Stimulated activated CD8-positive, alpha-beta memory T cell treated with anti-CD3 and anti-CD28 coated beads, Interleukin-15, amount 100 ng/mL, for 24 hours (primary cell): ENCODE results near the gene FAM13A.

Source experiments
- DNase-seq: peaks from one replicate; pipeline ENCODE4 v3.0.0-alpha.2; 2020; ENCODE audit warnings: low read depth

Gene FAM13A

DNA sequence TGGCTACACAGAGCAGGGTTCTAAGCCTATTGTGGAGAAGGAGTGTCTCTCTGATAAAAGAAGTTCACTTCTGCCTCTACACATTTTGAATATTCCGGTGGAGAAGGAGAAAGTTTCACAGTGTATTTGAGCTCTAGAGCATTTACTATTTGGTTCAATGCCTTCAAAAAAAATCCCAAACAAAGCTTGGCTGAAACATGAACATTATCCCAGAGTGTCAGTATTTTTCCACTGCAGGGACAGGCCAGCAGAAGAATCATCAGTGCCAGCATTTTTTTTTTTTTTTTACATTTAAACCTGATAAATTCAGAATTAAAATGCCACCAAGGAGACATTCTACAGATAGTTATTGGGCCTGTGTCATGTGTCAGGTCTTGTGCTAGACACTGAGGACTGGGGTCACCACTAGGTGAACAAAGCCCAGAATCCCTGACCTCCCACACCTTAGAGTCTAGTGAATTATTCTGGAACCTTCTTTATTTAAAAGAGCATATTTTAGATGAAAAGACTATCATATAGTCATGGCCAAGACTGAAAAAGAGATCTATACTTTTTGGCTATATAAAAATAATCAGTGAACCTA lies 311.3 kb downstream of the FAM13A start:
- DNase-seq, result no peak

DNA sequence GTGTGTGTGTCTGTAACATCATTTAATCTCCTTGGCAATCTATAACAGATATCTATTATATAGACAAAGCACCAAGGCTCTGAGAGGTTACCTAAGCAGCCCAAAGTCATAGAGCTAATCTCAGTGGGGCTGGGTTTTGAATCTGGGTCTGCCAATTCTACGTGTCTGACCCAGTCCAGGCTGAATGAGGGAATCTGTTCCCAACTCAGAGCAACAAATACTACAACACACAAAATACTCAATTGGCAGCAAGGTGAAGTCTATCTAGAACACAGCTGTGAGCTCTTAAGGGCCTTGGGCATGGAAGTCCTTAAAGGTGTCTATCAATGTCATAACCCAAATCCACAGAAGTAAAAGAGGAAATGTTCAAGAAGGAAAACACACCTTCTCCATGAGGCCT lies 311.8 kb downstream of the FAM13A start:
- no peak for DNase-seq

DNA sequence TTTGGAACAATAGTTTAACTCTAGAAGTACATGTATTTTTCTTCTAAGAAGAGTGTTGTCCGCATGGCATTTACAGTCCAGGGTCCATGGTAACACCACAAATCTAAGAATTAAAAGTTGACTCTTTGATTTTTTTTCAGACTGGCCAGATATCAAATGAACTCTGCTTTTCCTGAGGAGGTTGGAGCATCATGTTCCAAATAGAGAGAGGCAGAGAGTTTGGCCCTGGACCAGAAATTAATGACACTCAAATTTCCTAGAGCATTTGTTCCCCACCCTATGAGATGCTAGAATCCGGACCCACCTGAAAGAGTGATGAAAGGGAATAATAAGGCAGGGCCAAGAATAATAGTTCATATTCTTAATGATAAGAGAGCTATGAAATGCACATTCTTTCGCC lies 312.4 kb downstream of the FAM13A start:
- DNase-seq, result no peak

DNA sequence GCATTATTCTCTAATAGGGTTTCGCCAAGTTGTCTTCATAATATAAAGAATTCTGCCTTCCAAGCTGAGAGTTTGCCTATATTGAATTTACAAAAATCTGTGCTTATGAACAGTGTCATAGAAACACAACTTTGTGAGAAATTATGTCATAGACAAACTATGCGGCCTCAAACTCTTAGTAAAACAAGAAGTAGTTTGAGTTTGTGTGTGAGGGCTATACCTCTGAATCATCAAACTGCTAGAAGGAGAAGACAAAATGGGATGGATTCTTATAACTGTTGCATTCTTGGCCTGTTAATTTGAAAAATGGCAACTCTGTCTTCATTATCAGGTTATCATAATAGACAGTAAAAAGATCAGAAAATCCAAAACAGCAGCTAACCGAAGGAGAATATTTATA lies 313.3 kb downstream of the FAM13A start:
- DNase-seq, result no peak

DNA sequence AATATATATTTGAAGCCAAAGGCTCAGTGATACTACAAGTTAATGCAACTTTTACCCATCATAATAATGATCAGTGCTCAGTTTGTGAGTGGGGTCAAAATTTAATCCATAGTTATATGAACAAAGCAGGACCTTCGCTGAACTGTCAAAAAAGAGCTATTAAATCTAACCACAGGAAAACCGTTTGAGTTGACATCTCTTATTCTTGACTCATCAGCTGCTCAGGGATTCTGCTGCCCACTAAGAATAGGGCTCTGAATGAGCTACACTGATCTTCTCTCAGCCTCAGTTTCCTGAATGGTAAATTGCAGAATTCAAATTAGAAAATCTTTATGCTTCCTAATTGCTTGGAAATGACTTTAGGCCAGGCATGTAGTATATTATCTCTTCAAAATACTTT lies 314.4 kb downstream of the FAM13A start:
- DNase-seq, result no peak

DNA sequence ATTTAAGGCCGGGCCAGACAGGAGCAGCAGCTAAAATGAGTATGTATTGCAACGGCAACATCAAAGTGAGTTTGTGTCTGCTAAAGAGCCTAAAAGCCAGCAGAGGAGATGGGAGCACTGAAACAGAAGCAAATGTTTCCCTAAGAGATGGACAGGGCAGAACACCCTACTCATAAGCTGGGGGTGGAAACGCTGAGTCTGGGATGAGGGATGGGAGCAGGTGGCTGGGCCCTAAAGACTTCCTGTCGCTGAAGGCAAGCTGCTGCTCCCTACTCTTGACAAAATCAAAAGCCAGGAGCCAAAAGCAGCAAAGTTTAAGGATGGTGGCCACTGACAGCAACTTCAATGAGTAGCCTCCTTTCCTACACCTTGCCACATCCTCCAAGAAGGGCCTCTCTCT lies 318.8 kb downstream of the FAM13A start:
- no peak for DNase-seq

DNA sequence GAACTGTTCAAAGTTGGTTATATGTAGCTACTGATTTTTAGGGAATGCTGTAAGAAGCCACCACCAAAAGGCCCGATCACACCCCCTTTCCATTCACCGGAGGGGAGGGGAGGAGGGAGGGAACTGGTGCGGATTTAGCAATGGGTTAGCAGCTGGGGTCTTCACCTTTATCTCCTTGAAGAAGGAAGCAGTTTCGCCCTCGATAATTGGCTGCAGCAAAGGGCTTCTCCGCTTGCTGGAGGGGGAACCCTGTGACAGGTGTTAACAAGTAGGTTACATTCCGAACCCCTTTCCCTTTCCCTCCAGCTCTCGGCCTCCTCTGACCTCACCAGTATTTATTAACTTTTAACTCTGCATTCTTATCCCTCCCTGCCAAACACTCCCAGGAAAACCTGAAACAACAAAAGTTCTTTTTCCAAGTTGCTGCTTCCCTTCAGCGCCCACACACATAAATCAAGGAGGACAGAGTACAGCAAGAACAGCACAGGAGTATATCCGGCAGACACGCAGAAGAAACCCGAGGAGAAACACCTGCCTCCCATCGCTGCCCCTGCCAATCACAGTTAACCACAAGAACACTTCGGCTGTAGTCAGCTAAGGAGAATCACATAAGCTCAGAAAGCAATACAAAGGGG lies 319.6 kb downstream of the FAM13A start:
- DNase-seq, result no peak

DNA sequence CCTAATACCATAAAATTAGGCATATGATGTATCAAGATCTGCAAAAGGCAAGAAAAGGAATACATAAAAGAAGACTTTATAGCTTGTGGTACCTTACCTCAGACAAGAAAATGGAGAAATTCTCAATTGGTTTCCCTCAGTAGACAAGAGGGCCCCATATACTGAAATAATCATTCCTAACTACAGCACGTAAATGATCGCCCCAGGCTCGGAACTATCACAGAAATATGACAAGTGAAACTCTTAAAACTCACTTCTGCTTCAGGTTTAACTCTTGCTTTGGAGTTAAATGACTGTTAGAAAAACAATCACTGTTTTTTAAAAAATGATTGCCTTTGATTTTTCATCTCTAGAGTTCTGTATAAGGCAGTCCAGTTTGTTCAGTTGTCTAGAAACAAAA lies 320.7 kb downstream of the FAM13A start:
- no peak for DNase-seq

DNA sequence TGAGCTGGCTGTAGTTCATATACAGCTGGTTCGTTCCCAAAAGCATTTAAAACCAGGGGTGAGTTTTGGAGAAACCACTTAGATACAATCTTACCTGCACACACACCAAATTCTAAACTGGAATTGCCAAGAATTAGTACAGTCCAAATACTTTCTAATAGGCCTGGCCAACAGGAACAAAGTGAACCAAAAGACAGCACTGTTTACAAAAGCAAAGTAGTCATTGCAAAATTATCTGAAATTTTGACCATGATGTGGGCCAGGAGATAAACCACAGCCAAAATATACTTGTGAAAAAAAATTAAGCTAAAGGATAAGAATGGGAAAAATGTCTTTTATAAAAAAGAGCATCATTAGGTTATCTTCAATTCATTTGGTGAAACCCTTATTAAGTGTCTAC lies 321.4 kb downstream of the FAM13A start:
- DNase-seq, result no peak

DNA sequence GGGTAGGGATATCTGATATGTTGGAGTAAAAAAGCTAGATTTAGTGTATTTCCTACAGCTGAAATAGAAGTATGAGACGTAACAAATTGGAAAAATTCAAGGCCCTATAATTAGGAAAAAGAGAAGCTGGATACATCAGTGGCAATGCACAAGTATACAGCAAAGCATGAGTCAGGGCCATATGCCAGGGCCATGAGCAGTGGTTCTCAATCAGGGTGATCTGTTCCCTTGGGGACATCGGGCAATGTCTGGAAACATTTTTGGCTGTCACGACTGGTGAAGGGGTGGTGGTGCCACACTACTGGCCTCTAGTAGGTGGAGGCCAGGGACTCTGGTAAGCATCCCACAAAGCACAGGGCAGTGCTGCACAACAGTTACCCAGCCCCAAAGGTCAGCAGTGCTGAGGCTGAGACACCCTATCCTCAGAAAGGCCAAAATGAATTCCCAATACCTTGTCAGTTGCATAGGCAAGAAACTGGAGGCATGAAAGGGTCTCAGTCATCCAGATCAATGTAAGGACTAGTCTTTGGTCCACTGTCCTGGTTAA lies 322.5 kb downstream of the FAM13A start:
- no peak for DNase-seq

DNA sequence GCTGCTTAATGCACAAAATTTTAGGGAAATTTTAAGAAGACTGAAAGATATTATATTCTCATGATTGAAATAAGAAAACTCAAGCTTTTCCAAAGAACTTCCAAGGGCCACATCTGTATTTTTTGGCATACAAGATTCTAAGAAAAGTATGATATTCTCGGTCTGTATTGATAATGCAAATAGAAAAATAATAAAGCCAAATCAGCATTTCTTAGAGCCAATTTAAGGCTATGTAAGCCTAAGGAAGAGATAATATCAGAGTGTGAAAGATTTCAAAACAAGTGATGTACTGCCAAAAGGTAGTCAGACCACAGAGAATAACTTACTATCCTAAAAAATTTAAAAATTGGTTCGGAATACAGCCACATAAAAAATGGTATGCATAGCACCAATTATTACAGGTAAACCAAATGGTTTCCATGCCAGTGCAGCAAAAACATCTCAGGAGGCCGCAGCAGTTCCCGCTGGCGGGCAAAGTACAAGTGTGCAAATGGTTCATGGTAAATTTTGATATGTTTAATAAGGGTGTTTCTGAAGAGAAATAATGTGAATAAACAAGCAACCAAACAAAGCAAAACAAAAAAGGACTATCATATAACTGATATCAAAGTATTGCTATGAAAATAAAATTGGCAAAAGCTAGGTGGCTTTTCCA lies 324.1 kb downstream of the FAM13A start:
- no peak for DNase-seq

DNA sequence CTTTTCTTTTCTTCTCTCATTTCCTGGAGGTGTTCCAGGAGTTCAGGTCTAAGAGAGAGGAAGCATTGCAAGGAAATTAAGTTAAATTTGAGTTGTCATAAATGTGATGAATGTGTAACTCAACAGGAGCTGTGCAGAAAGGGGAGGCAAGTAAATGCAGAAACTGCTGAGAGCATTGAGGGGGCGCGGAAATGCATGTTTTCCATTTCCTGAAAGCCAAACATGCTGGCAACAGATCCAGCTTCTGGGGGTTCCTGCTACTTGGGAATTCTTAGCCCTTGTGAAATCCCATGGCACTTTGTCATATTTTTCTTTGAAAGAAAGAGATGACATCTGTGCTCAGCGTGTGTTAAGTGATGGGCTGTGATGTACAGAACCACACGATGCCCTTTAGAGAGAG lies 325.6 kb downstream of the FAM13A start:
- DNase-seq, result no peak

DNA sequence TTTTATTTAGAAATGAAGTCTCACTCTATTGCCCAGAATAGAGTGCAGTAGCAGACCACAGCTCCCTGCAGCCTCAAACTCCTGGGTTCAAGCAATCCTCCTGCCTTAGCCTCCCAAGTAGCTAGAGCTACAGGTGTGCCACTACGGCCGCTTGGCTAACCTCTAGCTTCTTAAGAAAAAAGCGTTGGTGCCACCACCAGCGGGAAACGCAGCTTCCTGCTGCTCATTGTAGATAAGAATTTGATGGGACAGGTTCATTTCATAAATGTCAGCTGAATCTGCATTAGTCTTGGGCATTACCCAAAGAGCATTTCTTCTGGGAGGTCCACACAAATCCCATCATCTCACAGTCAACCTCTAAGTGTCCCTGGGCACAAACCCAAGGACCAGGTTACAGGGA lies 326.2 kb downstream of the FAM13A start:
- no peak for DNase-seq

DNA sequence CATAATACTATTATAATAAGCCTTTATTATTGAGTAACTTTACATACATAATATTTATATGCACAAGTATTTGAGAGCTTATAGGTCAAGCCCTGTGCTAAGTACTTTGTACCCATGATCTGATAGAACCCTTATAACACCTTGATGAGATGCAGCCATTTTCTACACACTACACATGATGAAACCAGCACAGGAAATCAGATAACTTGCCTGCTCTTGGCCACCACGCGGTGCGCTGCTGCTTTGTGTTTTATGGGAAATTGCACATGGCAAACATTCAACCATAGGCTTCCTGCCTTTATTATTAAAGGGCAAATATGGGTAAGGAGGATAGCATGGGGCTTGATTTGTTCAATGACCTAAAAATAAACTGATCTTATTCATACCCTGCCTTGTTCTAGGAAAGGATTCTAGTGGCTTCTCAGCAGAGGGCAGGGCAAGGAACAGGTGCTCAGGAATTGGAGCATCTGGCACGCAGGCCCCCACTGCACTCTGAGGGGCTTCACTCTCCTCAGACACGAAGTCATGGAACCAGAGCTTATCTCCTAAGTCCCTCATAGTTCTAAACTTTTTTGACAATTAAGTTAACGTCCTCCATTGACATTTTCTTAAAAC lies 327.7 kb downstream of the FAM13A start:
- no peak for DNase-seq

DNA sequence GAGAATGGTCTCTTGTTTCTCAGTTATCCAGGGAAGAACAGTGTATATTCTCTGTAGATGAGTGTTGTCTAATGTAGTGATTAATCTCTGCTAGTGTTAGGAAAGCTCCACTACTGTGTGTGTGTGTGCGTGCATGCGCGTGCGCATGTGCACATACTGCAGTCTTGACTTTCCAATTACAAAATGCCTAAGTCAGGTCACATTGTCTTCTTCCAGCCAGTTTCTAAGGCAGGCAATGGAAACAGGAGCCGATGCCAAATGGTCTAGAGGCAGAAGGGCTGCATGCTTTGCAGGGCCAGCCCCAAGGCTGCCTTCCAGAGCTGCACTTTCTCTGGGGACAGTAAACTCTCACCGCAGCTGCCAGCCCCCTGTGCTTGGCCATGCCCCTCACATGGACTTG lies 328.8 kb downstream of the FAM13A start:
- DNase-seq, result no peak

DNA sequence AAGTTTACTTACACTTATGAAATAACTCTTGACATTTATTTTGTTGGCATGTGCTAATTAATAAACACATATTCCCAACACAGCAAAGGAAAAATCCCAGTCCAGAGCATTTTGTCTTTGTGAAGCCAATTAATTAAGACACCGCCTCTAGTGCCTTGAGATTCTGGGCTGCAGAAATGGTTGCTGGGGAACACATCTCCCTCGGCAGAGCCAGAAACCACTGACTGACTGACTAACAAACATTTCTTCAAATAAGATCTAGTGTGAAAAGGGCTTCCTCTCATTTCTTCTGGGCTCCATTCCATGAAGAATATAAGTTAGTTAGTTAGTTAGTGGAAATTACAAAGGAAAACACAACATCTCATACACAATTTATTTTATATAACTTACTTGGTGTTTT lies 331.0 kb downstream of the FAM13A start:
- DNase-seq, result no peak

DNA sequence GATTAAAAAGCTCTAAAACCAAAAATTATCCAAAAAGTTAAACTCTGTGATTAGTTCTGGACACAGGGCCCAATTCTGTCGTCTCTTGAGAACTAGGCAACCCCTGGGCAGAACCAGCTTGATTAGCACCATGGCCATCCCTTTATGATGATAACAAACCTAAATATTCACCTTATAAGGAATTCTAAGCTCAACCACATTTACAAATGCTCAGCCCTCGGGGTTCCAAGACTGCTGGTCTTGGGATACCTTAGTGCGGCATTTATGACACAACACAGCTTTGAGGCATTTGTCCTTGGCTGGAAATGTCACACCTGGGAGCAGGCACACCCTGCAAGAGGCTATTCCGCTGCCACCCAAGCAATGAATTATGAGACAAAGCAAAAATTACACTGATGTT lies 331.8 kb downstream of the FAM13A start:
- DNase-seq, result no peak

DNA sequence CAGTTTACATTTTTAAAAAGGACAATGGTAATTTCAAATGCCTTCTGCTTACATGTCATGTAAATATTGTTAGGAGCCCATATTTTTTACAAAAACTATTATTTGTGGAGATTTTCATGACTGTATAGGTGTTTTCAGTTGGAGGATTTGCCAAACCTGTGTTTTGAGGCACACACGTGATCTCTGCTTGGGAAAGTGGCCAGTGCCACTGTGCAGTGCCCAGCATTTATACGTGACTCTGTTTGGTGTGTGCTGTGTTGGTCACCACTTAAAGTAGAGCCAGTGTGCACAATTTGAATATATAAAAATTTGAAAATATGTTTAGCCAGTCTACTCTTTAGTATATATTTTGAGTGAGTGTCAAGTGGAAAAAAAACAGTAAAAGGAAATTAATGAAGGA lies 332.6 kb downstream of the FAM13A start:
- no peak for DNase-seq

DNA sequence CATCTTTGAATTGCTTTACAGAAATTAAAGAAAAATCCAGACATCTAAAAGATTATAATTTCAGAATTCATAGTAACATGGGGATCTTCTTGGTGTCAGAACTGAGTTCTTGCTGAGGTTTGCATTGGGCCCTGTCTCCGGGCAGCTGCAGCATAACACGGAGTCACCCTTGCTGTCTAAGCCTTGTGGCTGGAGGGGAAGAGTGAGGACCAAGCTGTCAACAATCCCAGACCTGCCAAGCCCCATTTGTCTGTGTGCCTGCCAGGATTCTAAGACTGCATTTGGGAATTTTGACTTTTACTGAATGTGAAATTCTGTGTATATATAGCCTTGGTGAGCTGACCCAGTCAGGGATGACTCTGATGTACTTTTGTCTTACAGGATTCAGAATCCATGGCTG lies 334.2 kb downstream of the FAM13A start:
- no peak for DNase-seq

DNA sequence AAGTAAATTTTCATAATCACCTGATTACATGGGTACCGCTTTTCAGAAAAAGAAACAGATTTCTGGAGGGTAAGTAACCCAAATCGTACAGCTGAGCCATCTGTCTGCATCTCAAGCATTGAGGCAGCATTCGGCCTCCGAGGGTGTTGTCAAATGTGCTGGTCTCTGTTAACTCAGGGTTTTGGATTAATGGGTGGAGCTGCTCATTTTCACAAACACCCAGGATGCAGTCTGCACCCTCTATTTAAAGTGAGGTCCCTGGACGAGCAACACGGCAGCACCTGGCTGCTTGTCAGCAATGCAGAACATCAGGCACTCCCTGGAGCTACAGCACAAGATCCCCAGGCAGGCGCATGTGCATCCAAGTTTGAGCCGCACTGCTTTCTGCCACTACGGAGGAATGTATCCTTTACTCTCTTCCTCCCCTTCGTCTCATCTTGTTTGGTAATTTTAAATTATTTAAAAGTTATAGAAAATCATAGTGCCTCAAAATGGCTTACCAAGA lies 334.7 kb downstream of the FAM13A start:
- DNase-seq, result no peak

DNA sequence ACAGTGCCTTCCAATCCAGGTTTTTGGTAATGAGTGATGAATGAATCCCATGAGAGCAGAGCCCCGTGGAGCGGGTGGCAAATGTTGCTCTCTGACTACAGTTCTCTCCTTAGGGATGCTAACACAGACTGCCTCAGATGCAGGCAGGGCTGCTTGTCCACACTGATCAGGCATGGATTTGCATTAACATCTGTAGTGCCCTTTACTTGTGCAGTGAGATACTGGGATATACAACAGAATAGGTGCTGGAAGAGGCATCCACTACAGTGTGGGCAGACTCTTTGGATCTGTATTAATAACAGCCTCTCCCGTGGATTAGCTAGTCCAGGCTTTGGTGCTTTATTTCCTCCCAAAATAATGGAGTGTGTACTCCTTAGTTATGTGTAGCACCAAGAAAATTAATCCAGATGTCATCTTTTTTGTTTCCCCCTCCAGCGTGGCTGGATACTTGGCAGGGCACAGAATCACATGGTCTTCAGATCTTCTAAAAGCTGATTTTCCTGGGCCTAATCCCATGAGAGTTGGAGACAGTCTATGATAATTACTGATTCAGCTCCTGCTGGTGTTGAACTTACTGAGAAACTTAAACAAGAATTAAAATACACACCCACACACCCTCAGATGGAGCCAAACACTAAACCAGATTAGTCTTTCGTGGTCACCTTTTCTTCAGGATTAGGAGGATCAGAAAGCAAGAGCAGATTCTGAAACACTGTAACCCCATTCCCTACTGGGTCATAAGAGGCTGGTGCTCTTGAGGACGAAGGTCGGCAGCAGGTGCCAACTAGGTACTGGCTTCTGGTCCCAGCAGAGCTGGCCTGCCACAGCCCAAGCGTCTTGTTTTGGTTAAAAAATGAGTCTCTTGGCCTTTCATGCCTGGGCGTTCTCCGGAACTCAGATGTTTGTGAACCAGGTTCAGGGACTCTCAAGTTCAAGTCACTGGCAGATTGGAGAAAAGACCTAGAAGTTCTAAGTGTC lies 336.2 kb downstream of the FAM13A start:
- no peak for DNase-seq

DNA sequence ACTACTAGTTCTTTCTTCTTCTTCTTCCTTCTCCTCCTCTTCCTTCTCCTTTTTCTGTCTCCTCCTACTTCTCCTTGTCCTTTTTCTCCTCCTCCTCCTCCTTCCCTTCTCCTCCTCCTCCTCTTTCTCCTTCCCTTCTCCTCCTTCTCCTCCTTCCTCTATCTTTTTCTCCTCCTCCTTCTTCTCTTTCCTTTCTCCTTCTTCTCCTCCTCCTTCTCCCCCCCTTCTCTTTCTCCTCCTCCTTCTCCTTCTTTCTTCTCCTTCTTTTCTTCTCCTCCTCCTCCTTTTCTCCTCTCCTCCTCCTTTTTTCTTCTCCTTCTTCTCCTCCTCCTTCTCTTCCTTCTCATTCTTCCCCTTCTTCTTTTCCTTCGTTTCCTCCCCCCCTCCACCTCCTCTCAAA lies 337.6 kb downstream of the FAM13A start:
- no peak for DNase-seq
